Cardiac fibroblast (primary cell): ENCODE results near the gene TUBA1B.
A peak's percentile ranks its signal among the peaks of the same experiment; 100 is the strongest.
"Not testable (repeated sequence)": the region's sequence is repeated elsewhere in the genome, so short reads cannot be mapped to it uniquely, and the experiment has no call there.

Experiments used
- DNase-seq, 2 donors: peaks; one replicate each; pipeline versions ENCODE4 v3.0.0 to v3.0.0-alpha.2; 2010; ENCODE audit warnings: low read depth in 2 of 2
- H3K4me3 ChIP-seq, 2 donors: replicated peaks in 1 of 2; 1 replicate in 1 of 2; 2 replicates in 1 of 2; pipeline ENCODE4 v1.5.1; 2011; ENCODE audit warnings: low read depth in 2 of 2, low read length in 2 of 2, mild to moderate bottlenecking in 2 of 2, moderate library complexity in 1 of 2
- CTCF ChIP-seq: IDR thresholded peaks from one replicate; pipeline ENCODE4 v1.5.1; 2011; ENCODE audit warnings: low read depth, mild to moderate bottlenecking, low read length, inconsistent platforms

The TUBA1B gene

GRCh38 chr12:49131051-49131893 lies at the start of gene TUBA1B:
TUBA1B (minus strand) TSS chr12:49131395; CDS start chr12:49131300, 95 bp downstream.
- no peak for TF ChIP-seq CTCF
- DNase-seq = peak; percentile 87 to 94
- peak within 1 kb of the TSS; percentile 95 to 100 for H3K4me3 ChIP-seq

- no peak overlapping the region for H3K4me3 ChIP-seq
- no peak for TF ChIP-seq CTCF
- no peak for DNase-seq
These were observed 43.0 kb upstream of the TUBA1B start for GRCh38 chr12:49174218-49174617.

- no peak for DNase-seq
- no peak for TF ChIP-seq CTCF
These were observed 39.7 kb upstream of the TUBA1B start for GRCh38 chr12:49170924-49171323.

GRCh38 chr12:49165114-49165513 lies 33.9 kb upstream of the TUBA1B start:
- no peak overlapping the region for H3K4me3 ChIP-seq
- DNase-seq = no peak
- no peak for TF ChIP-seq CTCF

More at GRCh38 chr12:49170924-49171323, 39.7 kb upstream of the TUBA1B start:
- H3K4me3 ChIP-seq = no peak overlapping the region

- H3K4me3 ChIP-seq, DNase-seq: not testable (repeated sequence)
These were observed 30.7 kb upstream of the TUBA1B start for GRCh38 chr12:49161901-49162300.

- no peak overlapping the region for H3K4me3 ChIP-seq
- no peak for TF ChIP-seq CTCF
- DNase-seq = no peak
These were observed 30.0 kb upstream of the TUBA1B start for GRCh38 chr12:49161092-49161795.

- DNase-seq = no peak
- H3K4me3 ChIP-seq = no peak overlapping the region
- TF ChIP-seq CTCF = no peak
These were observed 29.2 kb upstream of the TUBA1B start for GRCh38 chr12:49160399-49160798.
